Measurements from ENCODE around the gene RDX.

The RDX gene

DNA sequence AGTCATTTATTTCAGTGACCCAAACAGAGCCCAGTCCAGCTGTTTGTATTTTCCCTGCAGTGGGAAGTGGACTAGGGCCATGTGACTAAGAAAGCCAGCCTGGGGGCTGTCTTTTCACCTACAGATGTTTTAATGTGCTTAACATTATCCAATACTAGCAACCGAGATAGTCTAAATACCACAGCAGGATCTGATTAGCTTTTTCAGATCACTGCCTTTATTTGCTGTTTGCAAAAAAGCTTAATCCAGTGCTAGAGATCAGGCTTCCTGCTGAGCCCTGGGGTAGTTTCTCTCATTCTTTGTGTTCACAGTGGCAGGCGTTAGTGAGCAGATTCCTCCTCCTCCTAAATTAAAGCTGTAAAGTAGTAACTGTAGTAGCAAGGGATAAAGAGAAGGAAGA is 168.3 kb downstream of the RDX start:
- DNase-seq (ENCODE audit: low read depth): no peak

DNA sequence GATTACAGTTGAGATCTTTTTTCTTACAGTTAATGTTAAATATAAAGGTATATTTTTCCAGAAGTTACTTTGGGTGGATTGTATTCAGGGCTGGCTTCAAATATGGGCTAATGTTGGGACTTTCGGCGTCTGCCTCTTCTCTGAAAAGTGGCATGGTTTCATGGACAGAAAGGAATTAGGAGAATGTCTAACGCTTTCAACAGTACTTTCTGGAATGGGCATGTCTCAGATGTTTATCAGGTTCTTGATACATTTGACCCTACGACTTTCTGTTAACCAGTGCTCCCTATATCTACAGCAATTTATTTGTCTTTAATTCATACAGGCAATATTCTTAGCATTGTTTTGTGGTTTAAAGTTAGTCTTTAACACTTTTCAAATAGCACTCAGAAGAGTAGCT is 169.5 kb downstream of the RDX start:
- DNase-seq (ENCODE audit: low read depth): no peak

DNA sequence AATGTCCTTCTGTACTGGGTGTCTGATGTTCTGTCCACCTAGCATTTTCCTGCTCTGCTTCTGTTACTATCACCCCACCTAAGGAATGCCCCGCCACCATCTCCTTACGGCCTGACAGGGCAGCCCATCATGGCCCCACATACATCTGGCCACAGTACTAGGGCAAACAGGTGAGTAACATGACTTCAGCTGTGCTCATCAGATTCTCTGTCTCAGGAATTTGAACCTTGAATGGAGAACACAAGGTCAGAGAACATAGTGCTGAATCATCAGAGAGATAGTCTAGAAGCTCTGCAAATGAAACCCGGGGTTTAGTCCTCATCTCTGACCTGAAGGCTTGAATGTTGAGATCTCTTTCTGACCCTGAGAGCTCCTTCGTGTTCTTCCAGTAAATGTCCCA is 170.8 kb downstream of the RDX start:
- no peak for DNase-seq (ENCODE audit: low read depth)

Data from HS-5 (cell line).